Measurements from ENCODE around the gene FAM107B. TPM values are rescaled to one million over a fixed set of nuclear protein-coding genes. Genes with fewer than 3 reads are reported as not detected.
A peak's percentile ranks its signal among the peaks of the same experiment; 100 is the strongest.

The FAM107B gene
- total and polyA plus RNA-seq, 2 experiments from 2014 or later, result 85.5 to 85.9 TPM

DNA sequence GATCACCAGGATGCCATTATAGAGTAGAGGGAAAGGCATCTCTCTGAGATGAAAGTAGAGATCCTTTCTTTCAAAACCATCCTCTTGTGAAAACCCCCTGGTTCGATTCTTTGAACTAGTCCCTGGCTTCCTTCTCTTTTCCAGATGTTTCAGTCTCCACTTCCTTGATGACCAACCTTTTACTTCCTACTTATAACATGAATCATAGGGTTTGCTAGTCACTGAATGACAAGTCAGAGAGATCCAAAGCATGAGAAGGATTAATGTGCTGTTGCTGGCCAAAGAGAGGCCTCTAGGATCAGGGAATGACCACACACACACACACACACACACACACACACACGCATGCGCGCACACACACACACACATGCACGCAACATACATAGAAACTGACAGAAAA, 282.9 kb downstream of the FAM107B start:
- Histone ChIP-seq H3K4me2 (no peak overlapping the region), H3K27ac (no peak overlapping the region), H3K4me3 (no peak overlapping the region), H3K9me3 (ENCODE audit: low read depth) (no peaks in the 10 kb centered on the region), H3K79me2 (no peaks in the 10 kb centered on the region), H3K9me2 (replicated peaks; ENCODE audit: insufficient read depth) (no peaks in the 10 kb centered on the region), H3K27me3 (peaks cover 8% of the 10 kb centered on the region), H3K4me1 (ENCODE audit: insufficient read depth) (no peaks in the 10 kb centered on the region), H2AFZ (no peak overlapping the region), H4K20me1 (ENCODE audit: insufficient read depth, poor library complexity, severe bottlenecking) (no peaks in the 10 kb centered on the region), H3K36me3 (replicated peaks; ENCODE audit: insufficient read depth, low read depth) (no peaks in the 10 kb centered on the region)
- TF ChIP-seq EZH2 (IDR thresholded peaks at IDR 0.05; ENCODE audit: borderline replicate concordance) (no peak), EZH2phosphoT487 (IDR thresholded peaks at IDR 0.05; ENCODE audit: low read depth, severe bottlenecking, unreplicated experiment) (no peak)
- TF ChIP-seq, protein P1, sequence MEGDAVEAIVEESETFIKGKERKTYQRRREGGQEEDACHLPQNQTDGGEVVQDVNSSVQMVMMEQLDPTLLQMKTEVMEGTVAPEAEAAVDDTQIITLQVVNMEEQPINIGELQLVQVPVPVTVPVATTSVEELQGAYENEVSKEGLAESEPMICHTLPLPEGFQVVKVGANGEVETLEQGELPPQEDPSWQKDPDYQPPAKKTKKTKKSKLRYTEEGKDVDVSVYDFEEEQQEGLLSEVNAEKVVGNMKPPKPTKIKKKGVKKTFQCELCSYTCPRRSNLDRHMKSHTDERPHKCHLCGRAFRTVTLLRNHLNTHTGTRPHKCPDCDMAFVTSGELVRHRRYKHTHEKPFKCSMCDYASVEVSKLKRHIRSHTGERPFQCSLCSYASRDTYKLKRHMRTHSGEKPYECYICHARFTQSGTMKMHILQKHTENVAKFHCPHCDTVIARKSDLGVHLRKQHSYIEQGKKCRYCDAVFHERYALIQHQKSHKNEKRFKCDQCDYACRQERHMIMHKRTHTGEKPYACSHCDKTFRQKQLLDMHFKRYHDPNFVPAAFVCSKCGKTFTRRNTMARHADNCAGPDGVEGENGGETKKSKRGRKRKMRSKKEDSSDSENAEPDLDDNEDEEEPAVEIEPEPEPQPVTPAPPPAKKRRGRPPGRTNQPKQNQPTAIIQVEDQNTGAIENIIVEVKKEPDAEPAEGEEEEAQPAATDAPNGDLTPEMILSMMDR (IDR thresholded peaks at IDR 0.05; ENCODE audit: poor library complexity), result no peak
- no peak for DNase-seq (ENCODE audit: low spot score)
- 83% methylated on average over 5 of the region's 5 CpGs for WGBS (ENCODE audit: low lambda C conversion rate, missing lambda C conversion rate)

GRCh38 chr10:14489522-14490177, 285.0 kb downstream of the FAM107B start:
- Histone ChIP-seq H3K4me2 (no peak overlapping the region), H2AFZ (no peak overlapping the region), H3K27ac (no peak overlapping the region), H3K4me3 (no peak overlapping the region), H3K36me3 (replicated peaks; ENCODE audit: insufficient read depth, low read depth) (no peaks in the 10 kb centered on the region), H4K20me1 (ENCODE audit: insufficient read depth, poor library complexity, severe bottlenecking) (no peaks in the 10 kb centered on the region), H3K4me1 (ENCODE audit: insufficient read depth) (no peaks in the 10 kb centered on the region), H3K27me3 (peaks cover 8% of the 10 kb centered on the region), H3K9me2 (replicated peaks; ENCODE audit: insufficient read depth) (no peaks in the 10 kb centered on the region), H3K9me3 (ENCODE audit: low read depth) (no peaks in the 10 kb centered on the region), H3K79me2 (no peaks in the 10 kb centered on the region)
- 92% methylated on average over 1 of the region's 1 CpG for WGBS (ENCODE audit: low lambda C conversion rate, missing lambda C conversion rate)
- DNase-seq (ENCODE audit: low spot score), result no peak
- no peak for TF ChIP-seq EZH2phosphoT487 (IDR thresholded peaks at IDR 0.05; ENCODE audit: low read depth, severe bottlenecking, unreplicated experiment)
- TF ChIP-seq EZH2 (IDR thresholded peaks at IDR 0.05; ENCODE audit: borderline replicate concordance), result no peak
- TF ChIP-seq, protein P1 (IDR thresholded peaks at IDR 0.05; ENCODE audit: poor library complexity), result no peak

GRCh38 chr10:14487488-14487883, 287.2 kb downstream of the FAM107B start:
- no peak for DNase-seq (ENCODE audit: low spot score)
- 67% methylated on average over 6 of the region's 6 CpGs for WGBS (ENCODE audit: low lambda C conversion rate, missing lambda C conversion rate)
- Histone ChIP-seq H3K9me2 (replicated peaks; ENCODE audit: insufficient read depth) (no peaks in the 10 kb centered on the region), H3K27me3 (peaks cover 8% of the 10 kb centered on the region), H3K4me1 (ENCODE audit: insufficient read depth) (no peaks in the 10 kb centered on the region), H3K27ac (no peak overlapping the region), H4K20me1 (ENCODE audit: insufficient read depth, poor library complexity, severe bottlenecking) (no peaks in the 10 kb centered on the region), H3K79me2 (no peaks in the 10 kb centered on the region), H3K36me3 (replicated peaks; ENCODE audit: insufficient read depth, low read depth) (no peaks in the 10 kb centered on the region), H3K9me3 (ENCODE audit: low read depth) (no peaks in the 10 kb centered on the region), H3K4me3 (no peak overlapping the region), H3K4me2 (peak overlapping the region; percentile 26), H2AFZ (no peak overlapping the region)
- TF ChIP-seq EZH2phosphoT487 (IDR thresholded peaks at IDR 0.05; ENCODE audit: low read depth, severe bottlenecking, unreplicated experiment), result no peak
- TF ChIP-seq, protein P1 (IDR thresholded peaks at IDR 0.05; ENCODE audit: poor library complexity), result no peak
- no peak for TF ChIP-seq EZH2 (IDR thresholded peaks at IDR 0.05; ENCODE audit: borderline replicate concordance)

All from hepatocyte (in vitro differentiated cells).